Dedifferentiated amniotic fluid mesenchymal stem cell (primary cell): ENCODE results near the gene MT1G.
"Not testable (repeated sequence)": the region's sequence is repeated elsewhere in the genome, so short reads cannot be mapped to it uniquely, and the experiment has no call there.

Experiments
- DNase-seq: peaks from one replicate; pipeline ENCODE4 v3.0.0-alpha.2; 2016; ENCODE audit errors: extremely low spot score

The MT1G gene

GRCh38 chr16:56621665-56622445, 46.0 kb downstream of the MT1G start:
- DNase-seq = not testable (repeated sequence)

GRCh38 chr16:56620339-56620897, 47.4 kb downstream of the MT1G start:
- no peak for DNase-seq

- no peak for DNase-seq
Observed at GRCh38 chr16:56618138-56618537, 49.7 kb downstream of the MT1G start.

DNA sequence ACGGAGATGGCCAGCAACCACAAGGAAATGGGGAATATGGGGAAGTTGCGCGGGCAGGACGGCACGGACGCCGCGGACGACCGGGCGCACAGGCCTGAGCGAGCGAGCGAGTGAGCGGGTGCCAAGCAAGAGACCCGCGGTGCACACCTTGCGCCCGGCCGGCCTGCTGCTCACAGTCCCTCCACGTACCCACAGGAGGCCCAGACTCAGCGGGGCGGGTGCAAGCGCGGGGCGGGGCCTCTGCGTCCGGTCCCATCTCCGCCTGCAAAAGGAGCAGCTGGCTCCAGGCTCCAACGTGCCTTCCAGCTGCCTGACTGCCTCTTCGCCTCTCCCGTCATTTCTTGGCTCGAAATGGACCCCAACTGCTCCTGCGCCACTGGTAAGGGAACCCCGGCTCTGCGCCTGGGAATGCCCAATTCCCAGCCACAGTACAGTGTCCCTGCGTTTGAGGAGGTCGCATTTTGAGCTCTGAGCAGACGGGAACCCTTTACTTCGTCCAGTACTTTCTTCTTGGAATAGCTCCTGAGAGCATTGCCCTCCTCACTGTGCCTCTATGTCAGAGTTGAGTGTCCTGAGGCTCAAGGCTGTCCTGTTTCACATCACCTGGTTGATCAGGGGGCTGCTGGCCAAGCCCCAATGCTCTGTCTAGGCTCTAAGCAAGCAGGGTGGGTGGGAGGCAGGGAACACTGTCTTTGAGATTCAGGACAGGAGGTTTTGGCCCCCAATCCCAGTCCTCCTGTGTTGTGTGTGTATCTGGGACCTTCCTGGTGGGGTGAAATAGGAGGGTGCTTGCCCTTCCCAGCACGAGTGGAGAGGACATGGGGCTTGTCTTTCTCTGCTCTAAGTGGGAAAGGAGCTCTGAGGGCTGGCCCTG, 50.4 kb downstream of the MT1G start:
- no peak for DNase-seq
